SIG-M5 (cell line): ENCODE data around the gene IL17RD.

Source experiments
- DNase-seq: peaks from one replicate; lab custom pipeline; 2025; lab: John Stamatoyannopoulos, UW

The IL17RD gene

DNA sequence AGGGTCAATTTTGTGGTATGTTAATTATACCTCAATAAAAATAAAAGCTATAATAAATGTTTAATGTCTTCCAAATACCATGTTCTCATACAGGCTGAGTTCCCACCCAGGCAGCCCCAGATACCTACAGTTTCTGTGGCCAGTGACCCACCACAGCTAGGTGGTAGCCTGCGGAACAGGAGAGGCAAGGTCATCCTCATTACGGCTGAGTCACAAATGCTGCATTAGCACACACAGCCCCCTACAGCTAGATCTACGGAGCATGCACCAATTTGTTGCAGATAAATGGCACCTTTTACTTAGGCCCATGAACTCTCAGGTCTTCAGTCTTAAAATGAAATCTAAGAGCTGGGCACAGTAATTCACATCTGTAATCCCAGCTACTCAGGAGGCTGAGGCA, 99.6 kb downstream of the IL17RD start:
- no peak for DNase-seq

DNA sequence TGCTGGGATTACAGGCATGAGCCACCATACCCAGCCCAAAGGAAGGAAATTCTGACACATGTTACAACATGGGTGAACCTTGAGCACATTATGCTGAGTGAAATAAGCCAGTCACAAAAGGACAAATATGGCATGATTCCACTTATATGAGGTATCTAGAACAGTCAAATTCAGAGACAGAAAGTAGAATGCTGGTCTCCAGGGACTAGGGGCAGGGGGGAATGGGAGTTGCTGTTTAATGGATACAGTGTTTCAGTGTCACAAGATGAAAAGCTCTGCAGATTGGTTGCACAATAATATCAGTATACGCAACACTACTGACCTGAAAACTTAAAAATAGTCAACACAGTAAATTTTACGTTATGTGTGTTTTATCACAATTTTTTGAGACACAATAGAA, 100.6 kb downstream of the IL17RD start:
- DNase-seq, result no peak

DNA sequence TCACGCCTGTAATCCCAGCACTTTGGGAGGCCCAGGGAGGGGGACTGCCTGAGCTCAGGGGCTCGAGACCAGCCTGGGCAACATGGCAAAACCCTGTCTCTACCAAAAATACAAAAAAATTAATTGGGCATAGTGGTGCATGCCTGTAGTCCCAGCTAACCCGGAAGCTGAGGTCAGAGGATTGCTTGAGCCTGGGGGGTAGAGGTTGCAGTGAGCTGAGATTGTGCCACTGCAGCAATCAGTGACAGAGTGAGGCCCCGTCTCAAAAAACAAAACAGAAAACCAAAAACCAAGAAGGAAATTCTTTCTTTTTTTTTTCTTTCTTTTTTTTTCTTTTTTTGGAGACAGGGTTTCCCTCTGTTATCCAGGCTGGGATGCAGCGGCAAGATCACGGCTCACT, 101.2 kb downstream of the IL17RD start:
- DNase-seq, result no peak

DNA sequence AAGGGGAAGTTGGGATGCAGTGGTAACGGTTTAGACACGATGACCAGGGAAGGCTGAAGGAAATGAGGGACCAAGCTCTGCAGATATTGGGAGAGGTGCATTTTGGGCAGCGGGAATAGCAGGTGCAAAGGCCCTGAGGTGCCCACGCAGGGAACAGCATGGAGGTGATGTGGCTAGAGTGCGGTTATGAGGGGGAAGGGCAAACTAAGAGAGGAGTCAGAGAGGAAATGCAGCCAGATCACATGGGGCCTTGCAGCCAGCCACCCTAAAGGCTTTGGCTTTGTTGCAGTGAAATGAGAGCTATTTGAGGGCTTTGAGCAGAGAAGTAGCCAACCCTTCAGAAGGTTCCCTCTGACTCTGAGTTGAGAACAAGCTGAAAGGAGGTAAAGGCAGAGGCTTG, 102.1 kb downstream of the IL17RD start:
- DNase-seq, result no peak

DNA sequence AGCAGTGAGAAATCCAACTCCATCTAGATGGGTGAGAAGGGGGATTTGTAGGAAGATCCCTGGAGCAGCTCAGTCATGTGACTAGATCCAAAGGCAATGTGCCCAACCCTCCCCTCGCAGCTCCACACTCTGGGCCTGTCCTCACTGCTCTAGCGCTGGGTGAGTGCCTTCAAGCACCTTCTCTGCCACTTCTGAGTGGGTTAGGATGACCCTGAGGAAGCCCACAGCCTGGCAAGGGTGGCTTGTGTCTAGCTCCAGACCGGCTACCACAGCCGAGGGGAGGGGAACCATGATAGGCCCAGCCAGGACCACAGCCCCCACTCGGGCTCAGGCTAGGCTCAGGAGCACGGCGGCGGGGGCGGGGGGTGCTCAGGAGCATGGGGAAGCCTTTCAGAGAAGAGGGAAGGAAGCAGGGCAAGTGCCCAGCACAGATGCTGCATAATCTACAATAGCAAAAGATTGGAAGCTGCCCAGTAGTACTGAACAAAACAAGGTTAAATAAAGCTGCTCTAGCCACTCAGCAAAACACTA, 103.0 kb downstream of the IL17RD start:
- DNase-seq, result no peak

DNA sequence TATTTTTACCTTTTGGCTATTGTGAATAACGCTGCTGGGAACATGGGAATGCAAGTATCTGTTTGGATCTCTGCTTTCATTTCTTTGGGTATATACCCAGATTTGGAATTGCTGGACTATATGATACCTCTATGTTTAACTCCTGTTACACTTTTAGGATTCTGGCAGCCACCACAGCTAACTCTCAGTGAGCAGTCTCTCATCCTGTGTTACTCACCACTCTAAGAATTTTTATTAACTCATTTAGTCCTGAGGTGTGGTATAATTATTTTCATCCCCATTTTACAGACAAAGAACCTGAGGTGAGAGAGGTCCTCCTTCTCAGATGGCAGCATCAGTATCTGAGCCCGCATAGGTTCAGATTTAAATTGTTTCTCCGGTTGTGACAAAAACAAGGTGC, 103.6 kb downstream of the IL17RD start:
- DNase-seq, result no peak

DNA sequence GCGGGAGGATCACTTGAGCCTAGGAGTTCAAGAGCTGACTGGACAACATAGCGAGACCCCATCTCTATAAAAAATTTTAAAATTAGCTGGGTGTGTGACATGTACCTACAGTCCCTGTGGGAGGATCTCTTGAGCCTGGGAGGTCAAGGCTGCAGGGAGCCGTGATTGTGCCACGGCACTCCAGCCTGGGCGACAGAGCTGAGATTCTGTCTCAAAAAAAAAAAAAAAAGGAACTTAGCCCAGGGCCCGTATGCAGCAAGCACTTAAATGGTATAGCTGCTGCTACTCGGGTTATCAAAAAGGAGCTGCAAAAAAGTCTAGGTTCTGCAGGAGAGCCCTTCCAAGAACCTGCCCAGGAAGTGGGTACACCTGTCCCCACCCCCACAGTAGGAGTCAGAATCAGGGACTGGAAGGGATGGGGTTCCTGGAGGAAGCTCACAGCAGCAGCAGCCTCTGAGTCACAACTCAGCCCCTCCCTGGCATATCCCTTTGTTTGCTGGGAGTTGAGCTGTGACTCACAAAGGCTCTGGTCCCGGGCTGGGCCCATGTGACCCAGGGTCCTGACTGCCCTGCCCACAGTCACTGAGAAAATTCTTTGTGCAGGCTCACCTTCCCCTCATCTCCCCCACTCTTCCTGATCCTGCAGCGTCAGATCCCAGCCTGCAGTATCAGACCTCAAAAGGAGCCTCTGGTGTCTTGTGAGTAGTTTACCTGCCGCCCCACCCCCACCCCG, 104.9 kb downstream of the IL17RD start, which contains the start of gene SPATA12:
Gene SPATA12, plus strand, starts transcription at position 576 of the 733 bp plus-strand sequence. CDS start 13,031 bp downstream, outside the sequence.
- DNase-seq, result no peak

DNA sequence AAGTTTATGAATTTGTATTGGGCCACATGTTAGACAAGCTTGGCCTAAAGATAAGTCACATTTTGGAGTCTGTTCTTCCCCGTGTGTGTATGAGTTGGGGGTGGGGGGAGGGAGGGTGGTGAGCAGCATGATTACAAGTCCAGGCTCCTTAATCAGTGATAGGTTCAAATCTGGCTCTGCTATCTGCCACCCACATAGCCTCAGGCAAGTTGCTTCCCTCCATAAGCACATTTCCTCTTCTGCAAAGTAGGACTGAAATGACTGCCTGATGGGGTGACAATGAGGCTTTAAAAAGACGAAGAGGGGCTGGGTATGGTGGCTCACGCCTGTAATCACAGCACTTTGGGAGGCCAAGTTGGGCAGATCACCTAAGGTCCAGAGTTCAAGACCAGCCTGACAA, 105.7 kb downstream of the IL17RD start:
- DNase-seq, result no peak

DNA sequence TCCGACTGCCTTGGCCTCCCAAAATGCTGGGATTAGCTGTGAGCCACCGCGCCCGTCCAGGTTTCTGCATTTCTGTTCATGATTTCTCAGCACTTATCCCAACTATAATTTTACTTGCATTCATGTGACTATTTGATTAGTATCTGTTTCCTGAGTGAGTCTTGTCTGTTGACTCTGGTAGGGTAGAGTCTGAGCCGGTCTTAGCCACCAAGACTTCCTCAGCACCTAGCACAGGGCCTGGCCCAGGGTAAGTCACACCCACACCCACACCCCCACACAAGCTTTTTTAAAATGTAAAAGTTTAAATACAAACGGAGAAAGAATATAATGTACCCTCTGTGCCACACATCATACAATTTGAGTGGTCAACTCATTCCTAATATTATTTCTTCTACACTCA, 107.8 kb downstream of the IL17RD start:
- DNase-seq, result no peak

DNA sequence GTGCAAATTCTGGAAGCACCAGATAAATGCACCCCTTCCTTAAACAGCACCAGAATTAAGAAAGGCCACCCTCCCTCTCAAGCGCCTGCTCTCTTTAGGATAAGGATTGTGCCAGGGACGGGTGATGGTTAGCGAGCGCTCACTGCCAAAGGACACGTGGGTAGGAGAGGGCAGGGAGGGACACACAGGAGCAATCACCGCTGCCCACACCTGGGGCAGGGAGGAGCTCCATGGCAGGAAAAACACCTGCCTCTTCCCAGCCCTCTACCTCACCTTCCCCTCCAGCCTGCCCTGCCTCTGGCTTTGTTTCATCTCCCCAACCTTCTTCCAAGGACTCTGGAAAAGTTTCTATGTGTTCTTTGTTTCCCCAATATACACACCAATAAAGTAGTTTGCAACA, 112.0 kb downstream of the IL17RD start:
- no peak for DNase-seq

DNA sequence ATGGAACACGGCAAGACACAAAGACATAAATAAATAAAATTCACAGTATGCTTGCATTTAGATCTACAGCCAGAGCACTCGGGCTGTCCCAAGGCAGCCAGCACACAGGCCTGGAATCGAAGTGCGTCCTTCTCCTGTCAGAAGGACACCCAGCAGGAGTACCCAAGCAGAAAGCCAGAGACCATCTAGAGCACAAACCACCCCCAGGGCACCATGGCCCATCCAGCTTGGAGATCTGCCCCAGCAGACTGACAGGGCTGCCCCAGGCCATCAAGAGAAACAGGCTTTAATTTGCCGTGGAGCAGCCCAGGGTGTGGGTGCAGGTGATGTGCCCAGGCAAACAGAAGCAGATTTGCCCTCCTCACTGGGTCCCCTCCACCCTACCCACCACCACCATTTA, 112.5 kb downstream of the IL17RD start:
- no peak for DNase-seq

DNA sequence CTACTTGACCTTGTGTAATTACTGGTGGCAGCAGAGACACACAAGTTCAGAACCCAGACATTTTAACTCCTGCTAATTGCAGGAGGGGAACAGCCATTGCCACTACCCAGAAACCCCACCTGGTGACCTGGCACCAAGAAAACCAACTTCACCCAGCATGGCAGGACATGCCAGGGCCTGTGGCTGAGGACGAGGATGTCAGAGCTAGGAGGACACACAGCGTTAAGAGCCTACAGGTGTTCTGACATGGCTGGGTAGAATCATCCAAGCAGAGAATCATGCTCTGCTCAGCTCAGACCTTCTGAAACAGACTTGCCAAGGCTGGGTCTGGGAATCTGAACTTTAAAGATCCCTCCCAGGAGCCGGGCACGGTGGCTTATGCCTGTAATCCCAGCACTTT, 116.4 kb downstream of the IL17RD start:
- DNase-seq, result no peak

DNA sequence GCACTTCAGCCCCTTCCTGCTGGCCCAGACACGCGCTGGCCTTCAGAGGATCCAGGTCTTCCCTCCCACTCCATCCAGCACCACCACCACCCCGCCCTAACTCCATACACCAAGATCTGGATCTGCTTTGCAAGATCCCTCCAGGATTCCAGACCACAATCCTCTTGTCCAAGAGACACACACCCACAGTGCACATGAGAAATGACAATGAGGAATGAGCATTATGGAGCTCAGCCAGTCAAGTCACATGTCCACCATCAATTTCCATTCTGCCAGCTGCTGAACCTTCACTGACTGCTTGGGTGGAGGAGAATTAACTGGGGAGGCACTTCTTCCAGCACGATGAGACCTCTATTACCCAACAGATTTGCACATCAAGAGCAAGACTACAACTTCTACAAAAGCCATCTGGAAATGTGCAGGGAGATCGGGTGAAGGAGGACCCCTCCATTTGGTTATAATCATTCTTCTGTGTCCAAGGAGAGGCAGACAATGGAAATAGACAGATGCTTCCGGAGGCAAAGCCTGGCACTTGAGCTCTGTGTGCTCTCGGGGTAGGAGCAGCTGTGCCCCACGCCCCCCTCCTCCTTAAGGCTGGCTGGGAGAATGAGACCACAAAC, 117.0 kb downstream of the IL17RD start:
- no peak for DNase-seq

DNA sequence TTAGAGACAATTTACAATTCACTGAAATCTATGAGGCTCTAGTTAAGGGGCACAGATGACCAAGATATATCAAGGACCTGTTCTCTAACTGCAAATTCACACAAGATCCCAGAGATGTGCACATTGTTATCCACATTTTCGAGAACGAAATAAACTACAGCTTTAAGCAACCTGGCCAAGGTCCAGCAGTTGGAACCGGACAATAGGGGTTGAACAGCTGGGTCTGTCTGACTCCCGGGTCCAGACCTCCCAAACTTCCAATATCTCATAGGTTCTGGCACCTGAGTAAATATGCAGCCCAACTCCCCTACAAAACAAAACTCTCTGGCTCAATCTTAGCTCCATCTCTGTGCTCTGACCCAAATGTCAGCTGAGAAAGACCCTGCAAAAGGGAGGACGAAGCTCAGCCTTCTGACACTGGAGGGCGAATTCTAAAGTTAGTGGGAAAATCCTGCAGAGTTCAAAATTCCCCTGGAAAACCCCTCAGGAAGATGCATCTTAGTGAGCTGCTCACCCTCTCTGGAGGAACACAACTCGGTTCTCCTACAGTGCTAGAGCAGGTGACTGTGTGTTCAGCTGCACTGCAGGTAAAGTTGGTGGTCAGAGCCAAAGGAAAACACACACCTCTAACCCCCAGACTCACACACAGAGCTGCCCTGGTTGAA, 118.9 kb downstream of the IL17RD start:
- no peak for DNase-seq

DNA sequence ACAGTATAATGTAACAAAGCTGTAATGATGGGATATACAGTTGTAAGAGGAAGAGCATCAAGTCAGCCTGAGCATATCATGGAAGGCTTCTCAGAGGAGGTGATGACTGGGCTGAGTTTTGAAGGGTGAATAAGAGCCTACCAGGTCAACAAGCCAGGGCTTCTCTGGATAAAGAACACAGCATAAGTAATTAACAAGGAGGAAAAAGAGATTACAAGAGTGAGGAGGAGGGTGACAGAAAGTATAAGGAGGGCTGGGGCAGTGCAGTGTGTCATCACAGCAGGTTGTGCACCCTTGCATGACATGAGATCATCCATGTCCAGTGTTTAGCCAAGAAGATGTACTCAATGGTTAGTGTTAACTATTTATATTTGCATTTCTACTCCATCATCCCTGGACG, 121.6 kb downstream of the IL17RD start:
- no peak for DNase-seq

DNA sequence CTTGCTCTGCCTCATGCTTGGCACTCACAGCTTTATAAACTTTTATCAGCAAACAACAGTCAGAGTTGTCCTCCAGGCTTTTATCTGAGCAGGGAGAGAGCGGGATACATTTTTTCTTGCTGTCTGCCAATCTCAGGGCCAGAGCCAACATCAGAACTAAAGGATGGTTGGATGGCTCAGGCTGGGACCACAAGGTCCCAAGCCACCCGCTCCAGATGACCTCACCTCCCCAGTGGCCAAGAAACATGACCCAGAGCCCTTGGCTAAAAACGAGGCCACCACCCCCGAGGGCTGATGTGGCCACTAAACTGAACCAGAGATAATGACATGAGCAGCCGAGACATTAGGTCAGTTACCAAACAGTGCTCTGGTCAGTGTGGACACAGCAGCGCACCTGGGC, 123.5 kb downstream of the IL17RD start:
- no peak for DNase-seq
